Measurements from ENCODE around the gene RABGAP1L.

RABGAP1L gene

GRCh38 chr1:174197547-174197946, 38.2 kb downstream of the RABGAP1L start:
- no peak for DNase-seq
- H3K27ac ChIP-seq = no peak overlapping the region
- H3K27me3 ChIP-seq (replicated peaks) = no peaks in the 10 kb centered on the region
- no peak overlapping the region for H3K4me3 ChIP-seq (ENCODE audit: low read depth, low read length)
- no peak for TF ChIP-seq CTCF (IDR thresholded peaks at IDR 0.05; ENCODE audit: low read depth, low read length, missing control alignments)
- in situ Hi-C loops (cut with HindIII; ENCODE audit: low pct_ligation_motif_present, low sequenced_read_pairs) = no loop called here
- H3K36me3 ChIP-seq (replicated peaks) = no peaks in the 10 kb centered on the region

GRCh38 chr1:174198202-174198601, 38.9 kb downstream of the RABGAP1L start:
- DNase-seq = no peak
- TF ChIP-seq CTCF (IDR thresholded peaks at IDR 0.05; ENCODE audit: low read depth, low read length, missing control alignments) = no peak
- no peaks in the 10 kb centered on the region for H3K27me3 ChIP-seq (replicated peaks)
- H3K4me3 ChIP-seq (ENCODE audit: low read depth, low read length) = no peak overlapping the region
- H3K36me3 ChIP-seq (replicated peaks) = no peaks in the 10 kb centered on the region
- no peak overlapping the region for H3K27ac ChIP-seq
- in situ Hi-C loops (cut with HindIII; ENCODE audit: low pct_ligation_motif_present, low sequenced_read_pairs) = no loop called here

- no peak for DNase-seq
- H3K4me3 ChIP-seq (ENCODE audit: low read depth, low read length) = no peak overlapping the region
- TF ChIP-seq CTCF (IDR thresholded peaks at IDR 0.05; ENCODE audit: low read depth, low read length, missing control alignments) = no peak
- no peaks in the 10 kb centered on the region for H3K36me3 ChIP-seq (replicated peaks)
- H3K27ac ChIP-seq = no peak overlapping the region
- no peaks in the 10 kb centered on the region for H3K27me3 ChIP-seq (replicated peaks)
- in situ Hi-C loops (cut with HindIII; ENCODE audit: low pct_ligation_motif_present, low sequenced_read_pairs) = no loop called here
These were observed 41.4 kb downstream of the RABGAP1L start for GRCh38 chr1:174200746-174201145.

GRCh38 chr1:174204697-174205308, 45.5 kb downstream of the RABGAP1L start:
- TF ChIP-seq CTCF (IDR thresholded peaks at IDR 0.05; ENCODE audit: low read depth, low read length, missing control alignments) = no peak
- no peak for DNase-seq
- no peak overlapping the region for H3K4me3 ChIP-seq (ENCODE audit: low read depth, low read length)

GRCh38 chr1:174206148-174206836, 47.0 kb downstream of the RABGAP1L start:
- Histone ChIP-seq H3K27me3 (replicated peaks) (no peaks in the 10 kb centered on the region), H3K36me3 (replicated peaks) (no peaks in the 10 kb centered on the region), H3K27ac (no peak overlapping the region), H3K4me3 (ENCODE audit: low read depth, low read length) (no peak overlapping the region)
- TF ChIP-seq CTCF (IDR thresholded peaks at IDR 0.05; ENCODE audit: low read depth, low read length, missing control alignments) = no peak
- peak; percentile 9 for DNase-seq
- in situ Hi-C loops (cut with HindIII; ENCODE audit: low pct_ligation_motif_present, low sequenced_read_pairs) = no loop called here

More at GRCh38 chr1:174204697-174205308, 45.5 kb downstream of the RABGAP1L start:
- H3K27me3 ChIP-seq (replicated peaks) = no peaks in the 10 kb centered on the region
- in situ Hi-C loops (cut with HindIII; ENCODE audit: low pct_ligation_motif_present, low sequenced_read_pairs) = no loop called here
- H3K27ac ChIP-seq = no peak overlapping the region
- H3K36me3 ChIP-seq (replicated peaks) = no peaks in the 10 kb centered on the region
